Left hindlimb (tissue), 1 donor: Measurements from ENCODE around the gene BRCA1.
A peak's percentile ranks its signal among the peaks of the same experiment; 100 is the strongest.
"Not testable (repeated sequence)": the region's sequence is repeated elsewhere in the genome, so short reads cannot be mapped to it uniquely, and the experiment has no call there.

Experiments used
- DNase-seq: peaks from one replicate; pipeline ENCODE4 v3.0.0-alpha.2; 2018

The BRCA1 gene

DNA sequence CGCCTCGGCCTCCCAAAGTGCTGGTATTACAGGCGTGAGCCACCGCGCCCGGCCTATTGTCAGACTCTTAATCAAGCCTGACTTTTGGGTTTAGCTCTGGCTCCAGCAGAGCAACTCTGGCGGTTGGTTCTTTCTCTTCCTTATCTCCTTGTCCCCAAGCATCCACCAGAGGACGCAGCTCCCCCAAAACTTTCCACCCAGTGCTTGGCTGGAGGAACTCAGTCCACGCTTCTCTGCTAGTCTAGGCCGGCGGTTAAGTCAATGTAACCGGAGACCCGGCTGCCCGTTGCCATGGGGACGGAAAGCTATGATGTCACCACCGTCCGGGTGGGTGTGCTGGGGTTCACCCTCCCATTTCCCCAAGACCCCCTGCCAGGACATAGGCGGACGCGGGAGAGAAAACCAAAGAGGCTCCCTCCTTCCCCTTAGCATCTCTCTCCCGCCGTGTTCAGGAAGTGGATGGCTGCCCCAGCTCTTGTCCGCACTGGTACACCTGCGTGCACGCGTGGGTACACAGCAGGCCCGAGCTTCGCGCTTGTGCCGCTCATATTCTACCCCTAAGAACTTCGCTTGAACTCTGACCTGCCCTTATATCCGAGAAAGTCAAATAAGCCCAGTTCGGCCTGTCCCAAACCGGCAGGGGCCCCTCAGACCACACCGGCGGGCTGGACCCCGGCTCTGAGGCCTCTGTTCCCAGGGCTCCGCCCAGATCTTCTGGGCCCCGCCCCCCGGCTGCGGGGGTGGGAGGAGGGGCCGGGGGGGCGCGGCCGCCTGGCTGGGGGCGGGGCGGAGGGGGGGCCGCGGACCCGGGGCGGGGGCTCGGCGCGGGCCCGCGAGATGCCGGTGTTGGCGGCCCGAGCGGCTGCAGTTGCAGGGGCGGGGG, 100.5 kb downstream of the BRCA1 start, which contains the start of gene RND2:
Gene RND2 (plus strand): TSS at position 825 of the 883 bp plus-strand sequence. CDS start 117 bp downstream, outside the sequence.
- peak; percentile 95 for DNase-seq

DNA sequence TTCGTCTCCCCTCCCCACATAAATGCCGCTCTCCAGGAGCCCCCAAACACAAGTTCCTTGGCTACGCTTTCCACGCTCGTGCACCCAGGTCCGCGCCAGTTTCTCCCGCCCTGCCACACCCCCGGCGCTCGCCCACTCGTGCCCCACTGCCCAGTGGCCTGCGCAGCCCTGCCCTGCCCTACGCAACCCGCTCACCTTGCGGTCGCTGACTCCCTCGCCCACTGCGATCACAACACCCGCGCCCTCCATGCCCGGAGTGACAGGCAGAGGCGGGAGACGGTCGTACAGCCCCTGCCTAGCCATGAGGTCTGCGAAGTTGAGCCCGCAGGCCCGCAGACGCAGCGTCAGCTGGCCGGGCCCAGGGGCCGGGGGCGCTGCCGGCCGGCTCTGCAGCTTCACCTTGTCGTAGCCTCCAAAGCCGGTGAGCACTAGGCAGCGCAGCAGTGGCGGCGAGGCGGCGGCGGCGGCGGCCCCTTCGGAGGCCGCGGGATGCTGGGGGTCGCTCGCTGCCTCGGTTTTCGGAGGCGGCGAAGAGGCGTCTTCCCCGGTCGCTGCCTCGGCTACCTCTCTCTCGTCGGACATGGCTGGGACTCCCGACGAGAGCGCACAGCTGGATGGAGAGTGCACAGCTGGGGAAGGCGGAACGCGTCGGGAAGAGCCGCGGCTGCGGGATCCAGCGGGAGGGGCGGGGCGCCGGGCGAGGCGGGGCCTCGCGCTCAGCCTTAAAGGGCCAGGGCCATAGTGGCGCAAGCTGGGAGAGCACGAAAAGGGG, 103.2 kb downstream of the BRCA1 start, which contains the start of gene VAT1:
Gene VAT1 (minus strand): TSS at position 645 of the 772 bp plus-strand sequence. CDS start 63 bp downstream, at position 582.
- DNase-seq = peak; percentile 87

DNA sequence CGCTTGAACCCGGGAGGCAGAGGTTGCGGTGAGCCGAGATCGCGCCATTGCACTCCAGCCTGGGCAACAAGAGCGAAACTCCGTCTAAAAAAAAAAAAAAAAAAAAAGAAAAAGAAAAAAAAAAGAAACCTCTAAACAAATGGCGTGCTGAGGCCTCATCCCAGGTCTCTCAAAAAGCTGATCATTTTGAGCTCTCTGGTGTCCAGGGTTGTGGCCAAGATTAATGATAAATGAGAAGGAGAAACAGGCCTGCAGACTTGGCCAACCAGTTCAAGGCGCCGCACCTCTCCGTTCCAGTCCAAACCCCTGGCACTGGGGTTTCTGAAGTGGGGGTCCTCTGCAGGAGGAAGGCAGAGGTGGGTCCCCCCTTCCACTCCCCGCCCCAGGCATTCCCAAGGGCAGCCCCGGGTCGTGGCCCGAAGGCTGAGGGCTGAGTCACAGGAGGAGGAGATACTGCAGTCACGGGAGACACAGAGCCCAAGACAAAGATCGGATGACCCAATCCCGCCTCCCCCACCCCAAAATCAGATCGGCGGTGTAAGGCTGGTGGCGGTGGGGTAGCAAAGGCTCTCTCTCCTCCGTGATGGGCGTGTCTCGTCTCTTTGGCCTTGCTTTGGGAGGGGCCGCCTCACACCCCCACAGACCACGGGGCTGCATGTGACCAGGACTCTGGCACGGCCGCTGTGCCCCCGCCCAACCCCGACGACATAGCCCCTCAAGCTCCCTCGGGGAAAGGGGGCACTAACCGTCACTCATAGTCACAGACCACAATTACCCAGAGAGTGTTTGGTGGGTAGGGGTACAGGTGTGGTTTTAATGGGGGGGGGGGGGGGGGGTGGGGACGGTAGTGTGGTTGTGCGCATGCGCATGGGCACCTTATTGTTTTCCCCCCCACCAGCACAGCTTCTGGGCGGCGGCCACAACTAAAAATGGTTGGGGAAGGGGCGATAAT, 104.1 kb downstream of the BRCA1 start:
- DNase-seq = peak; percentile 77

DNA sequence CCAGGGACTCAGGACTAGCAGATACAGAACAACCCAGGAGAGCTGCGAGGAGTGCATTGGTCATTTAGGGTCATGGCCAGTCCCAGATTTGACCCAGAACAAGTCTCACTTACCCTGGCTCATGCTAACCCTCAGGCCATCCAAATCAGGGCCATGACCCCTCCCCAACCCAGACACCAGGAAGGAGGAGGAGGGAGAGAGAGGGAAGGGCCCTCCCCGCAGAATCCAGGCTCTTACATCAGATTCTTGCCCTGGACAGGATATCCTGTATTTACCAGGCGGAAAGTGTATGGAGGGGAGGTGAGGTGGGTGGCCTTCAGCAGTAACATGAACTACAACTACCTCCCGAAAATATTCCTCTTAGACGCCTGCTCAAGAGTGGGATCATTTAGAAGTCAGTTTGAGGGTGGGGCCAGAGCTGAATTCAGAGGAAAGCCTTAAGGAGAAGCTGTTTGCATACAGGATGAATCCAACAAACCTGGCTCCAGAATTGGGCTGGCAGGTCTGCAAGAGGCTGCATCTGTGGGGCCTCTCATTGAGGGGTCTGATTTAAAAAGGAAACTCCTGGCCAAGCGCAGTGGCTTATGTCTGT, 105.0 kb downstream of the BRCA1 start:
- DNase-seq = no peak

DNA sequence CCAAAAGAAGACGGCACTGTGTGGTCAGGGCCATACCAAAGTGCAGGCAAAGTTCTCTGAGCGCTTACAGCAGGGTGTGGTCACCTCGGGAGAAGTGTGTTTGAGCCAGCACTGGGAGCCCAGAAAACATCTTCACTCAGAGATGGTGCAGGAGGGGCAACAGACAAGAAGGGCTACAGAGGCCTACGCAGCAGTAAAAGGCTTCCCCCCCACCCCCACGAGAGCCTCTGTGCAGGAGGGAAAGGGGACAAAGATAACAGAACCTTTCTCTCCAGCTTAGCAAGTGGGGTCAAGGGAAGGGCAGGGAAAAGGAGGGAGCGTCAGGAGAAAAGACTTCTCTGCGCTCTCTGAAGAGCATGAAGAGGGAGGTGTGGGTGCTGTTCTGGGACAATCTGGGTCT, 105.7 kb downstream of the BRCA1 start:
- DNase-seq = no peak

DNA sequence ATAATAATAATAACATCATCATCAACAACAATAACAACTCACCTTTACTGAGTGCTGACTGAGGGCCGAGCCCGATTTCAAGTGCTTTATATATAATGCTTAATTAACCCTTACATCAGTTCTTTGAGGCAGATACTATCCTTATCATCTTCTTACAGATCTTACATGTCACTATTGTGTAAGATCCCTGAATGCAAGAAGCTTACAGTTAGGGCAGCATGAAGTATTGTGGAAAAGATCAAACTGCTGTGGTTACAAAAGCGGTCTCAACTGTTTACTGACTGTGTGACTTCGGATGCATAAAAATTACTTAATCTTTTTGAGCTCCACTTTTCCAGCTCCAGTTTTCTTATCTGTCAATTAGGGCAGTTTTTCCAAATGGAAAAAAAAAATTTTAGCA, 106.2 kb downstream of the BRCA1 start:
- DNase-seq = no peak

DNA sequence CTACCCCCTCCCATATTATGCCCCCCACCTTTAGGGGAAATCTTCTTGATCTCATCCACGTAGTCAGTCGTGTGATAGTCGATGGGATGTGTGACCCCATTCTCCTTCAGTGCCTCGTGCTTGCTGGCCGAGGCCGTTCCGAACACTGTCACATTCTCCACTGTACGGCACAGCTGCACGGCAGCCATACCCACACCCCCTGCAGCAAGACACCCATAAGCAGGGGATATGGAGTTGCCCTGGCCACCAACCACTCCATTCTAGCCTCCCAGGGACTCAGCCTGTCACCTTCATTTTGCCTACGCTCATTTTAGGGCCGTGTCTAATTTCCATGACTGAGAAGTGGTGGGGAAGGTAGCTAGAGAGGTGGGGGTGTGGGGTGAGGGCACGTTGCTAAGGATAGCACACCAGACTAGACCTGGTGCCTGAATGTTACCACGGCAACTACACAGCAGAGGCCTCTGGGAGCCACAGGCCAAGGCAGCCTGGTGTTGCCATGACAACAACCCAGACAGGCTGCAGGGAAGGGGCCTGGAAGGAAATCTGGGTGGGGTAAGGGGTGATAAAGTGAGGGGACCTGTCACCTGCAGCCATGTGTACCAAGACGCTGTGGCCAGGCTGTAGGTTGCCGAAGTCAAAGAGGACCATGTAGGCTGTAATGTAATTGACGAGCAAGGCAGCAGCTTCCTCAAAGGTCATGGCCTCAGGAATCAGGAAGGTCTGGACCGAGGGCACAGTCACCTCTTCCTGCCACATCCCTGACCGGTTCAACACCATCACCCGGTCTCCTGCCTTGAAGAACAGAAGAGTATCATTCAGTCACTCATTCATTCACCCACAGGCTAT, 106.9 kb downstream of the BRCA1 start:
- no peak for DNase-seq

DNA sequence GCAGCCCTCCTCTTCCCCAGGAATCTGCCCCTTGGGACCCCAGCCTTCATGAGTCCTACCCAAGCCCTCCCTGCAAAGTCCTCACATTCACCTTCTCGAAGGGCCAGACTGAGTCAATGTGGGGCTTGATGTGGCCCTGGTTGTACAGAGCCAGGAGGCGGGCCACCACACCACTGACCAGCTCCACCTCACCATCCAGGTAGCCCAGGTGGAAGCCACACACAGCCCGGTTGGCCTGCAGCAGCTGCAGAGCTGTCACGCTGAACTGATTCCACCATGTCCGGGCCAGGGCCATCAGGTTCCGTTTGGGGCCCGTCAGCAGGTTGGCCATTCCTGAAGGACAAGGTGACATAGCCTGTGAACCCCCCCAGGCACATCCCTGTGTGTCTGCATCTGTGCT, 108.9 kb downstream of the BRCA1 start:
- no peak for DNase-seq

DNA sequence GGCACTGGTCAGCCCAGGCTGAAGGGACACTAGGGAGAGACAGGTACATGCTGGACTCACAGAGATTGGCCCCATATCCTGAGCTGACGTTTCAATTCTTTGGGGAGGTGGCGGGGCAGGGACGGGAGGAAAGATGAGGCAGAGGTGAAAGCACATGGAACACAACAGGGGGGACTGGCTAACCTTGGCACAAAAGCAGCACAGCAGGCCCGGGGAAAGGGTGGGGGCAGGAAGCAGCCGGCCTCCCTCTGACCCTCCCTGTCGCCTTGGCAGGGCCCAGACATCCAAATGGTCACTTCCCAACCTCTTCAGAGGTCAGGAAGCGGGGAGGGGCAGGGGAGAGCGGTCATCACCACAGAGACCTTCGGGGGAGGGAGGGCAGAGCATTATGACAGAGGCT, 109.6 kb downstream of the BRCA1 start:
- DNase-seq = no peak

DNA sequence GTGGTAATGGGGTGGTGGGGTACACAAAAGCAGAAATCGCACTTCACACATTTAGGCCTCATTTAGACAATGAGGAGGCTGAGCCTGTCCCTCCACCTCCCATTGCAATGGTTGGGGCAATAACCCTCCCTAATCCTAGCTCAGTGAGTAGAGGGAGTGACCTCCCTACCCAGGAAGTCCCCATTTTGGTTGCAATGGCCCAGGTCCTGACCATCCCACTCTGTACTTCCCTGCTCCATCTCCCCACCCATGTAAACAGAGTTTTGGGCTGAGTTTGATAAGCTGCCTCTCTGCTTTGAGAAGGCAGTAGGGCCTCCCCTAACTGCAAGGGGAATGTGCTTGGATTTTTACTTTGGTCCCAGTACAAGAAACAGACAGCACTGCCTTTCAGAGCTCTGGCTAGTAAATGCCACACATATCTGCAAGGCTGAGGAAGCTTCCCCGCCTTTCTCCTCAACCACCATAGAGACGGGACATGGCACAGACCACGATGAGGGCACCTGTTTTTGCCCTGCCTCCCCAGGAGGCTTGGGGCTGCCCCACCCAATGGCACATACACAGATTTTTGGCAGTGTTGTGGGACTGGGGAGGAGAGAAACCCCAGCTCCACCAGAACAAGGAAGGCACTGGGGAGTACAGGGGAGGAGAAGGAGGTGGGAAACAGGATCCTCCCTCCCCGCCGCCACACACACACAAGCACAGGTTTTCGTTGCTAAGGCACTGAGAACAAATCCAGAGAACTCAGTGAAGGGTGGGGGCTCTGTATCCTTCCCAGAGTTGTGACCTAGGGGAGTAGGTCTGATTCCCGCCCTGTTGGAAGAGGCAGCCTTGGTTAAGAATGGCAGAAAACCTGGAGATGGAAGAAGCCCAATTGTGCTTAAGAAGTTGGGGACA, 110.3 kb downstream of the BRCA1 start:
- DNase-seq = no peak

DNA sequence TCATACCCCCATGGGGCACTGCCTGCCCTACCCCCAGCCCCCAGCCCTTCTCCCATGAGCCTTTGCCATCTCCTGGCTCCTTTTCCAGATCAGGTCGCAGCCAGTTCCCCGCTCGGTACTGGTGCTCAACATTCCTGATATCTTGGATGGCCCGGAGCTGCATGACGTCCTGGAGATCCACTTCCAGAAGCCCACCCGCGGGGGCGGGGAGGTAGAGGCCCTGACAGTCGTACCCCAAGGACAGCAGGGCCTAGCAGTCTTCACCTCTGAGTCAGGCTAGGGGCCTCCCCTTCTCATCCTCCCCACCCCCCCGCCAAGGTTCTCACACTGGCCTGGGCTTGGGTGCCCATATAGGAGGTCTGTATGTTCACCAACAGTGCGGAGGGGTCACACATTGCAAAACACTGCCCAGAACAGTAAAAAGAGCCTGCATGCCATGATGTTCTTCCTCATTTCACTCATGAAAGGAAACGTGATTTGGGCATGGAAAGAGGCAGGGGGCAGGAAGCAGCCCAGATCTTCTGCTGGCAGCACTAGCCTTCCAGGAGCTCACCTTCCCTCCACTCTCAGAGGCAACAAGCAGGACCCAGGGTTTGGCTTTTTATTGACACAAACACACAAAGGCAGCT, 111.0 kb downstream of the BRCA1 start:
- no peak for DNase-seq

DNA sequence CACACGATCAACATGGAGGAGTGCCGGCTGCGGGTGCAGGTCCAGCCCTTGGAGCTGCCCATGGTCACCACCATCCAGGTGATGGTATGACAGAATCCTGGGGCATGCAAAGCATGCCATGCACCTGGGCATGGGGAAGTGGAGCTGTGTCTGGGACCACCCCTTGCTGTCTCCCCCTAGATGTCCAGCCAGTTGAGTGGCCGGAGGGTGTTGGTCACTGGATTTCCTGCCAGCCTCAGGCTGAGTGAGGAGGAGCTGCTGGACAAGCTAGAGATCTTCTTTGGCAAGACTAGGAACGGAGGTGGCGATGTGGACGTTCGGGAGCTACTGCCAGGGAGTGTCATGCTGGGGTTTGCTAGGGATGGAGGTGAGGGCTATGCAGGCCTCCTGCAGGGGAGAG, 111.9 kb downstream of the BRCA1 start:
- no peak for DNase-seq

DNA sequence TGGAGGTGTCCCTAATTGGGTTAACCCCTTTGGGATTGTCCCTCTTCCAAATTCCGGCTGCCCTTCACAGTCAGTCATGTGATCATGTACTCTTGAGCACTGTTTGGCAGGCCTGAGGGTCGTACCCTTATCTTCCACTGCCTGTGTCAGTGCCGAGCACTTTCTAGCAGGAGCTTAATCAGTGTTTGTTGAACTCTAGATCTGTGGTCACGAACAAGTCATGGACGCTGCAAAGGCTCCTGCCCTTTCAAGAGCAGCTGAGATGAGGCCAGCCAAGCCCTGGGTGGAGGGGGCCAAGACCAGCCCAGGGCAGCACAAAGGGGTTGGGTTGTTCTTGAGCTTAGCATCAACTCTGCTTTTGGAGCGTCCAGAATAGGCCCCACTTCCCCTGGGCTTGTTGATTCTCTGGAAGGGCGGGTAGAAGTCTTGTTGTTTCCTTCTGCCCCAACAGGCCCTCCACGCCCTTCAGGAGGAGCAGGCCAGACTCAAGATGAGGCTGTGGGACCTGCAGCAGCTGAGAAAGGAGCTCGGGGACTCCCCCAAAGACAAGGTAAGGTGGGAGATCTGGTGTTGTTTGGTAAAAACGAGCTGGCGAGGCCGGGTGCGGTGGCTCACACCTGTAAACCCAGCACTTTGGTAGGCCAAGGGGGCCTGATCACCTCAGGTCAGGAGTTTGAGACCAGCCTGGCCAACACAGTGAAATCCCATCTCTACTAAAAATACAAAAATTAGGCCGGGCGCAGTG, 113.3 kb downstream of the BRCA1 start:
- no peak for DNase-seq

DNA sequence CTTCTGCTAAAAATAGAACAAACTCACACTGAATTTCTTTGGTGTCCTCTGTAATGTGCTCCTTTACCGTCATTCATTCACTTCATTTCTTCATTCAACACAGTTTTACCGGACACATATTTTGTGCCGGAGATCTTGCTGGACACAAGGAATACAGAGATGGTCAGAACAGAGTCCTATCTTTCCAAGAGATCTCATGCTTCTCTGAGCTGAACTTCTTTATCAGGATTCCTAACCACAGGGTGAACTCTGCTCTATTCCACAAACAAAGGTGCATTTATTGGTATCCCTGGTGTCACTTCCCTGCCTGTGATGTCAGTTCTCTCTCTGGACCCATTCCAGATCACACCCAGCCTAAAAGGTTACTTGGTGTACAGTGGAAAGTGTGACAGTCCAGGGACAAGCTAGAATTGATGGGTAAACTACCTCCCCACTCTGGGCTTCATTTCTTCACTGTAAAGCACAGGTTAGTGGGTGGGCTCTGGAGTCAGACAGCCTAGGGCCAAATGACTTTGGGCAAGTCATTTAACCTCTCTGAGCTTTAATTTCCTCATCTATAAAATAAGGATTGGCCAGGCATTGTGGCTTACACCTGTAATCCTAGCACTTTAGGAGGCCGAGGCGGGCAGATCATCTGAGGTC, 114.4 kb downstream of the BRCA1 start:
- no peak for DNase-seq

DNA sequence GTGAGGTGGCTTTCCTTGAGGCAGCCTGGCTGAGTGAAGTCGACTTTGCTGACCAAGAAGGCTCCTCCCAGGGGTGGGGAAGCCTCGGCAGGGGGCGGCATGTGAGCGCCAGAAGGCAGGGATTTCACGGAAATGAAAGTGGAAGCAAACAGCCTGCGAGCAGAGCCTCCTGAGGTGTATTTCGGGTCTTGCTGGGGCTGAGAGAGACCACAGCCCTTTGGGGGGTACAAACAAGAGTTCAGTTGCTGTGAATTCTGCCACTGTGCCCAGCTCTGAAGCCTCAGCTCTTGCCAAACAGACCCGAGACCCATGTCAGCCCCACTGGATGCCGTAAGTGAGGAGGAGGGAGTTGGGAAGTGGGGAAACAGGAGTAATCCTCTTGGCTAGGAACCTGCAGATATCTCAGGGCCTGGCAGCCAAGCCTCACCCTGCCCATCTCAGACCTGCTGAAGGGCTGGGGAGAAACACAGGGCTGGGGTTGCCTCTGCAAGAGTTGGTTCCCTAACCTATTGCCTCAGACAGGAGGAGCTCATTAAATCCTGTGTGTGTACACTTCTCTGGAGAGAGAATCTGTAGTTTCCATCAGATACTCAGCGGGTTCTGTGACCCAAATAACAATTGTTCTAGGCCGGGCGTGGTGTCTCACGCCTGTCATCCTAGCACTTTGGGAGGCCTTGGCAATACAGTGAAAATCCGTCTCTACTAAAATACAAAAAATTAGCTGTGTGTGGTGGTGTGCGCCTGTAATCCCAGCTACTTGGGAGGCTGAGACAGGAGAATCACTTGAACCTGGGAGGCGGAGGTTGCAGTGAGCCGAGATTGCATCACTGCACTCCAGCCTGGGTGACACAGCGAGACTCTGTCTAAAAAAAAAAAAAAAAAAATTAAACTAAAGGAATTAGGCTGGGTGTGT, 118.3 kb downstream of the BRCA1 start, which contains the start of gene IFI35:
Gene IFI35 (plus strand): TSS at position 146 of the 913 bp plus-strand sequence. CDS start 164 bp downstream, at position 310.
- DNase-seq = peak; percentile 85

DNA sequence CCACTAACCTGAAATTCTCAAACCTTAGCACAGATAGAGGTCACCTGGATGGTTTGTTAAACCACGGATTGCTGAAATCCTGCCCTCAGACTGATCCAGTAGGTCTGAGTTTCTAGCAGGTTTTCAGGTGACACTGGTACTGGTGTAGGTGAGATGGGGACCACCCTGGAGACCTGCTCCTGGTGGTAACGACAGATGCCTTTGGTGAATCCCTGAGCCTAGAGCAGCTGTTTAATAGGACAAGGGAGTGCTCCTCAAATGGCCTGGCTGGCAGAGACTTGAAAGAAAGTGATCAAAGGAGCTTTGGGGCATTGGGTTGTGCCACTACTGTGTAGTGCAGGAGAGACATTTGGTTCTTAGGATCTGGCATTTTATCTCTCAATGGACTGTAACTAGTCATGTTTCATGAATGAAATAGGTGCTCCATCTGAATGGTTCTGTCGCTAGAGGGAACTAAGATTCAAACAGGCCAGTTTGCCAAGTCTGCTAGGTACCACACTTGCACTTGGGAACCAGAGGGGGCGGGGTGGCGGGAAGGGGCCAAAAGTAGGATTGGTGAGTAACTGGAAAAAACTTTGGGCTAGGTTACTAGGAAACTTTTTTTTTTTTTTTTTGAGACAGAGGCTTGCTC, 121.5 kb downstream of the BRCA1 start:
- no peak for DNase-seq

DNA sequence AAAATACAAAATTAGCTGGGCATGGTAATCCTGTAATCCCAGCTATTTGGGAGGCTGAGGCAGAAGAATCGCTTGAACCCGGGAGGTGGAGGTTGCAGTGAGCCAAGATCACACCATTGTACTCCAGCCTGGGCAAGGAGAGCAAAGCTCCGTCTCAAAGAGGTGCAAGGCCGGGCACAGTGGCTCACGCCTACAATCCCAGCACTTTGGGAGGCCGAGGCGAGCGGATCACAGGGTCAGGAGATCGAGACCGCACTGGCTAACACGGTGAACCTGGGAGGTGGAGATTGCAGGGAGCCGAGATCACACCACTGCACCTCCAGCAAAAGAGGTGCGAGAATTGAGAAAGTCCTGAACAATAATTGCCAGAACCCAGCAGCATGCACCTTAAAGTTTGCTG, 124.3 kb downstream of the BRCA1 start:
- DNase-seq = not testable (repeated sequence)
